Chondrocyte (in vitro differentiated cells): ENCODE results near the gene PAK6. TPM values are rescaled to one million over a fixed set of nuclear protein-coding genes. Genes with fewer than 3 reads are reported as not detected.

Experiments used
- DNase-seq: peaks from one replicate; pipeline ENCODE4 v3.0.0; 2021; ENCODE audit warnings: mixed read lengths, low spot score
- H3K27ac Mint-ChIP-seq: one replicate; pipeline ENCODE4 v1.8.0; 2021; ENCODE audit warnings: mild to moderate bottlenecking, moderate library complexity, mixed read lengths; ENCODE audit not compliant: unreplicated experiment
- H3K27me3 Mint-ChIP-seq: 2 replicates; pipeline ENCODE4 v1.8.0; 2021; ENCODE audit warnings: low read depth, mixed read lengths
- H3K36me3 Mint-ChIP-seq: 2 replicates; pipeline ENCODE4 v1.8.0; 2021; ENCODE audit warnings: low read depth, mixed read lengths
- H3K4me1 Mint-ChIP-seq: 2 replicates; pipeline ENCODE4 v1.8.0; 2021; ENCODE audit warnings: low read depth, mild to moderate bottlenecking, mixed read lengths
- H3K4me3 Mint-ChIP-seq: one replicate; pipeline ENCODE4 v1.8.0; 2021; ENCODE audit warnings: mild to moderate bottlenecking, moderate library complexity, mixed read lengths; ENCODE audit not compliant: unreplicated experiment
- H3K9me3 Mint-ChIP-seq: 2 replicates; pipeline ENCODE4 v1.8.0; 2021; ENCODE audit warnings: low read depth, mixed read lengths
- total RNA-seq: library from RNA; stranded (reverse); gene quantifications from 3 replicates; pipeline ENCODE4 v1.2.1, GENCODE V29; 2021
- TF ChIP-seq, protein P1 (sequence below): fragments of 200-600 bp; sonication (generic); IDR thresholded peaks from 2 replicates; pipeline ENCODE4 v1.5.0; 2021; ENCODE audit warnings: antibody characterized with exemption, mild to moderate bottlenecking, moderate library complexity

PAK6 gene
- total RNA-seq, 1 donor from 2014 or later, result 0.37 TPM

GRCh38 chr15:40274350-40275274 is 35.7 kb downstream of the PAK6 start:
- TF ChIP-seq, protein P1, sequence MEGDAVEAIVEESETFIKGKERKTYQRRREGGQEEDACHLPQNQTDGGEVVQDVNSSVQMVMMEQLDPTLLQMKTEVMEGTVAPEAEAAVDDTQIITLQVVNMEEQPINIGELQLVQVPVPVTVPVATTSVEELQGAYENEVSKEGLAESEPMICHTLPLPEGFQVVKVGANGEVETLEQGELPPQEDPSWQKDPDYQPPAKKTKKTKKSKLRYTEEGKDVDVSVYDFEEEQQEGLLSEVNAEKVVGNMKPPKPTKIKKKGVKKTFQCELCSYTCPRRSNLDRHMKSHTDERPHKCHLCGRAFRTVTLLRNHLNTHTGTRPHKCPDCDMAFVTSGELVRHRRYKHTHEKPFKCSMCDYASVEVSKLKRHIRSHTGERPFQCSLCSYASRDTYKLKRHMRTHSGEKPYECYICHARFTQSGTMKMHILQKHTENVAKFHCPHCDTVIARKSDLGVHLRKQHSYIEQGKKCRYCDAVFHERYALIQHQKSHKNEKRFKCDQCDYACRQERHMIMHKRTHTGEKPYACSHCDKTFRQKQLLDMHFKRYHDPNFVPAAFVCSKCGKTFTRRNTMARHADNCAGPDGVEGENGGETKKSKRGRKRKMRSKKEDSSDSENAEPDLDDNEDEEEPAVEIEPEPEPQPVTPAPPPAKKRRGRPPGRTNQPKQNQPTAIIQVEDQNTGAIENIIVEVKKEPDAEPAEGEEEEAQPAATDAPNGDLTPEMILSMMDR, result peak; percentile 100
- no peak overlapping the region for H3K27ac Mint-ChIP-seq
- H3K4me1 Mint-ChIP-seq, result no peaks in the 10 kb centered on the region
- DNase-seq, result no peak
- no peaks in the 10 kb centered on the region for H3K9me3 Mint-ChIP-seq
- no peaks in the 10 kb centered on the region for H3K36me3 Mint-ChIP-seq
- H3K4me3 Mint-ChIP-seq, result no peak overlapping the region
- peaks cover 12% of the 10 kb centered on the region for H3K27me3 Mint-ChIP-seq

DNA sequence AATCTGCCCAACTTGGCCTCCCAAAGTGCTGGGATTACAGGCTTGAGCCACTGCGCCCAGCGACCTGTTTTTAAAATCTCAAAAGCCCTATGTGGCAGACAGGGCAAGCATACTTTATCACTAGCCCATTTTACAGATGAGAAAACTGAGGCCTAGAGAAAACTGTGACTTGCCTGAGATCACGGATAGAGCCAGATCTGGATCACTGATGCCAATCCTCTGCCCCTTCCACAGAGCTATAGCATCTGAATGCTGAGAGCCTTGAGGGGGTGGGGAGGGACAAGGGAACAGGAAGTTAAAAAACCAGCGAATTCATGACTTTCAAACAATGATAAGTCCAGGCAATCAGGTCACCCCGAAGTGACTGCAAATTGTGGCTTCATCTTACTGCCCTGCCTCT is 36.7 kb downstream of the PAK6 start:
- Mint-ChIP-seq H3K4me1 (no peaks in the 10 kb centered on the region), H3K36me3 (no peaks in the 10 kb centered on the region), H3K27me3 (peaks cover 14% of the 10 kb centered on the region), H3K9me3 (no peaks in the 10 kb centered on the region), H3K27ac (no peak overlapping the region), H3K4me3 (no peak overlapping the region)
- DNase-seq, result no peak
- TF ChIP-seq, protein P1, result no peak

GRCh38 chr15:40275954-40276353 is 37.1 kb downstream of the PAK6 start:
- no peaks in the 10 kb centered on the region for H3K4me1 Mint-ChIP-seq
- no peaks in the 10 kb centered on the region for H3K36me3 Mint-ChIP-seq
- no peak for DNase-seq
- no peak overlapping the region for H3K27ac Mint-ChIP-seq
- H3K4me3 Mint-ChIP-seq, result no peak overlapping the region
- TF ChIP-seq, protein P1, result no peak
- peaks cover 14% of the 10 kb centered on the region for H3K27me3 Mint-ChIP-seq
- H3K9me3 Mint-ChIP-seq, result no peaks in the 10 kb centered on the region

GRCh38 chr15:40276927-40277326 is 38.1 kb downstream of the PAK6 start:
- Mint-ChIP-seq H3K36me3 (no peaks in the 10 kb centered on the region), H3K27ac (no peak overlapping the region), H3K4me3 (no peak overlapping the region), H3K27me3 (peaks cover 17% of the 10 kb centered on the region), H3K9me3 (no peaks in the 10 kb centered on the region), H3K4me1 (no peaks in the 10 kb centered on the region)
- no peak for DNase-seq
- TF ChIP-seq, protein P1, result no peak

GRCh38 chr15:40277471-40277870 is 38.6 kb downstream of the PAK6 start:
- H3K27ac Mint-ChIP-seq, result no peak overlapping the region
- no peaks in the 10 kb centered on the region for H3K9me3 Mint-ChIP-seq
- H3K4me3 Mint-ChIP-seq, result no peak overlapping the region
- H3K27me3 Mint-ChIP-seq, result peaks cover 17% of the 10 kb centered on the region
- no peak for DNase-seq
- no peaks in the 10 kb centered on the region for H3K36me3 Mint-ChIP-seq
- H3K4me1 Mint-ChIP-seq, result no peaks in the 10 kb centered on the region
- TF ChIP-seq, protein P1, result no peak
